ENCODE measurements around the gene PCSK2. TPM values are rescaled to one million over a fixed set of nuclear protein-coding genes. Genes with fewer than 3 reads are reported as not detected.

PCSK2 gene
- total and polyA plus RNA-seq, 2 of the 8 experiments (the other 6 are each of a cell fraction or from before 2014, with no cell fraction given): 1.9 to 4.2 TPM

GRCh38 chr20:17350321-17350720, 123.5 kb downstream of the PCSK2 start:
- Histone ChIP-seq H4K5ac (ENCODE audit: insufficient read length, low read depth, low read length) (no peak overlapping the region), H2AK5ac (ENCODE audit: low read depth, low read length) (no peak overlapping the region), H3K9me3 (ENCODE audit: insufficient read depth in 2 of 2, low read depth in 1 of 2, low read length in 1 of 2) (no peaks in the 10 kb centered on the region), H4K20me1 (replicated peaks in 1 of 2; ENCODE audit: control insufficient read depth in 1 of 2, insufficient read depth in 2 of 2, low read length in 2 of 2) (no peaks in the 10 kb centered on the region), H3K9ac (replicated peaks in 1 of 4; ENCODE audit: extremely low read depth in 1 of 4, low read depth in 3 of 4, low read length in 3 of 4) (no peak overlapping the region), H2BK5ac (ENCODE audit: low read depth, low read length) (no peak overlapping the region), H2BK120ac (replicated peaks; ENCODE audit: low read depth, low read length) (no peak overlapping the region), H4K91ac (replicated peaks; ENCODE audit: insufficient read length, low read length) (no peak overlapping the region), H3K27ac (ENCODE audit: low read depth, low read length) (no peak overlapping the region), H3K23ac (ENCODE audit: insufficient read length) (no peak overlapping the region), H3K23me2 (ENCODE audit: low read depth, low read length) (no peaks in the 10 kb centered on the region), H2AFZ (ENCODE audit: low read length) (no peak overlapping the region), H3K18ac (ENCODE audit: extremely low read depth, low read length) (no peak overlapping the region), H2BK12ac (ENCODE audit: low read depth, low read length) (no peak overlapping the region), H3K56ac (replicated peaks; ENCODE audit: insufficient read length, low read depth, low read length) (no peak overlapping the region), H3K79me1 (ENCODE audit: low read depth, low read length) (no peaks in the 10 kb centered on the region), H3K4ac (replicated peaks; ENCODE audit: insufficient read length, low read depth, low read length) (no peak overlapping the region), H3K4me1 (replicated peaks in 1 of 4; ENCODE audit: control insufficient read depth in 3 of 4, insufficient read depth in 4 of 4, low read length in 3 of 4) (no peaks in the 10 kb centered on the region), H3K27me3 (replicated peaks in 1 of 4; ENCODE audit: control insufficient read depth in 3 of 4, extremely low read depth in 1 of 4, insufficient read depth in 3 of 4, low read length in 3 of 4) (no peaks in the 10 kb centered on the region), H3K79me2 (ENCODE audit: control insufficient read depth in 1 of 2, insufficient read depth in 2 of 2, low read length in 2 of 2) (no peaks in the 10 kb centered on the region), H2BK15ac (ENCODE audit: low read length) (no peak overlapping the region), H4K8ac (ENCODE audit: extremely low read depth, insufficient read depth, low read length) (no peak overlapping the region), H3K14ac (ENCODE audit: insufficient read length) (no peak overlapping the region), H2BK20ac (ENCODE audit: low read length) (no peak overlapping the region), H3K4me2 (ENCODE audit: insufficient read depth in 1 of 2, low read depth in 2 of 2, low read length in 2 of 2) (no peak overlapping the region), H3K4me3 (ENCODE audit: extremely low read depth in 1 of 4, insufficient read depth in 2 of 4, low read depth in 3 of 4, low read length in 4 of 4) (no peak overlapping the region), H3K36me3 (ENCODE audit: control insufficient read depth in 2 of 4, insufficient read depth in 4 of 4, low read length in 3 of 4) (no peaks in the 10 kb centered on the region)
- POLR2A ChIA-PET (ENCODE audit: partially characterized antibody): no interaction called here
- FAIRE-seq (no peak), DNase-seq (ENCODE audit: low read depth in 1 of 2, low spot score in 2 of 2) (no peak)
- CTCF ChIA-PET (ENCODE audit: partially characterized antibody): interaction anchor here (0.7 kb wide), 1 partner anchor 63 kb away, joined by 3 read pairs; no protein-coding TSS in a partner anchor
- WGBS, 2 experiments (ENCODE audit: extremely low coverage in 1 of 2, insufficient coverage in 1 of 2, insufficient read length in 1 of 2, insufficient replicate concordance in 2 of 2, low coverage in 1 of 2, low lambda C conversion rate in 2 of 2, missing lambda C conversion rate in 1 of 2): 75% methylated on average over 3 of the region's 3 CpGs; no CpG with 5 or more reads in 1 of the 2 experiments
- TF ChIP-seq CBX8 (IDR thresholded peaks at IDR 0.05; ENCODE audit: borderline replicate concordance, low read depth, low read length) (no peak), CTCF (IDR thresholded peaks at IDR 0.05; ENCODE audit: control extremely low read depth in 1 of 3, insufficient read depth in 1 of 3, low read depth in 1 of 3, low read length in 3 of 3) (no peak), ASH2L (IDR thresholded peaks at IDR 0.05; ENCODE audit: low read length) (no peak), RAD21 (IDR thresholded peaks at IDR 0.05 in 1 of 2, conservative IDR thresholded peaks at IDR 0.05 in 1 of 2; ENCODE audit: low read depth in 2 of 2, low read length in 2 of 2) (no peak), ATF2 (IDR thresholded peaks at IDR 0.05; ENCODE audit: low read length) (no peak)

All from H1 (cell line).